ENCODE results near the gene RHOH.

DNA sequence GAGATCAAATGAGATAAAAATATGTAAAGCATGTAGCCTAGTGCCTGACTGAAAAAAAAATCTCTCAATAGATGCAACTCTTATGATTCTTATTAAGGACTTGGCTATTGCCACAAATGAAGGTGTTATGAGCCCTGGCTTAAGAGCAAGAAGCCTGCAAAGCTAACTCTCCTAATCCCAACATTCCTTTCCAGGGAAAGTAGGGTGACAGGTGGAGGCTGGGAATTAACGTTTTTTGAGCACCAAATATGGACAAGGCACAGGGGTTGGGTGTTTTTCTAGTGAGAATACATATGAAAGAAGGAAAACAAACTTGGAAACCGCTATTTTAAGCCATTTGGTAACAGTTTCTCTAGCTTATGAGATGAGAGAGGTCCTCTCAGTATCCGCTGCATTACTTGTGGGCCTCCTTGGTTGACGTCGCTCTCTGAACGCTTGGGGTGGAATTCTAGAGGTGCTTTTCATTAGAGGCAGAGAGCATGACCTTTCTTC, 2.4 kb downstream of the RHOH start:
- TF ChIP-seq BHLHE40 (IDR thresholded peaks at IDR 0.05; ENCODE audit: borderline replicate concordance), result no peak
- no peak for TF ChIP-seq FOXM1 (IDR thresholded peaks at IDR 0.05; ENCODE audit: borderline replicate concordance)
- TF ChIP-seq SP1 (IDR thresholded peaks at IDR 0.05), result no peak
- no peak for TF ChIP-seq LEF1 (IDR thresholded peaks at IDR 0.05; ENCODE audit: borderline replicate concordance)
- TF ChIP-seq SUZ12 (IDR thresholded peaks at IDR 0.05), result no peak
- no peak for TF ChIP-seq ZNF384 (IDR thresholded peaks at IDR 0.05)
- no peak for TF ChIP-seq ARNT (IDR thresholded peaks at IDR 0.05)
- TF ChIP-seq HDGF (IDR thresholded peaks at IDR 0.05; ENCODE audit: borderline replicate concordance), result no peak
- no peak for TF ChIP-seq NFRKB (IDR thresholded peaks at IDR 0.05)

All from HEK293T (cell line).